Measurements from ENCODE around the gene RGL1.

The RGL1 gene

GRCh38 chr1:183966487-183966886 is 161.6 kb downstream of the RGL1 start:
- no peak for DNase-seq

GRCh38 chr1:183967914-183968313 is 163.0 kb downstream of the RGL1 start:
- DNase-seq, result no peak

GRCh38 chr1:183968386-183968785 is 163.5 kb downstream of the RGL1 start:
- DNase-seq, result no peak

GRCh38 chr1:183970516-183971300 is 165.8 kb downstream of the RGL1 start:
- no peak for DNase-seq

GRCh38 chr1:183975651-183976050 is 170.7 kb downstream of the RGL1 start:
- no peak for DNase-seq

GRCh38 chr1:183977717-183978116 is 172.8 kb downstream of the RGL1 start:
- no peak for DNase-seq
